GM20000 (cell line): Measurements from ENCODE around the gene HARS1.
"Not testable (repeated sequence)": the region's sequence is repeated elsewhere in the genome, so short reads cannot be mapped to it uniquely, and the experiment has no call there.

Experiments
- DNase-seq: peaks from one replicate; pipeline ENCODE4 v3.0.0; 2012; ENCODE audit warnings: low spot score
- TF ChIP-seq, protein P1 (sequence below): IDR thresholded peaks from 2 replicates; pipeline ENCODE4 v1.5.1; 2012; ENCODE audit warnings: mild to moderate bottlenecking, control low read depth; ENCODE audit errors: extremely low read depth, missing control alignments

Gene HARS1, protein sequence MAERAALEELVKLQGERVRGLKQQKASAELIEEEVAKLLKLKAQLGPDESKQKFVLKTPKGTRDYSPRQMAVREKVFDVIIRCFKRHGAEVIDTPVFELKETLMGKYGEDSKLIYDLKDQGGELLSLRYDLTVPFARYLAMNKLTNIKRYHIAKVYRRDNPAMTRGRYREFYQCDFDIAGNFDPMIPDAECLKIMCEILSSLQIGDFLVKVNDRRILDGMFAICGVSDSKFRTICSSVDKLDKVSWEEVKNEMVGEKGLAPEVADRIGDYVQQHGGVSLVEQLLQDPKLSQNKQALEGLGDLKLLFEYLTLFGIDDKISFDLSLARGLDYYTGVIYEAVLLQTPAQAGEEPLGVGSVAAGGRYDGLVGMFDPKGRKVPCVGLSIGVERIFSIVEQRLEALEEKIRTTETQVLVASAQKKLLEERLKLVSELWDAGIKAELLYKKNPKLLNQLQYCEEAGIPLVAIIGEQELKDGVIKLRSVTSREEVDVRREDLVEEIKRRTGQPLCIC

DNA sequence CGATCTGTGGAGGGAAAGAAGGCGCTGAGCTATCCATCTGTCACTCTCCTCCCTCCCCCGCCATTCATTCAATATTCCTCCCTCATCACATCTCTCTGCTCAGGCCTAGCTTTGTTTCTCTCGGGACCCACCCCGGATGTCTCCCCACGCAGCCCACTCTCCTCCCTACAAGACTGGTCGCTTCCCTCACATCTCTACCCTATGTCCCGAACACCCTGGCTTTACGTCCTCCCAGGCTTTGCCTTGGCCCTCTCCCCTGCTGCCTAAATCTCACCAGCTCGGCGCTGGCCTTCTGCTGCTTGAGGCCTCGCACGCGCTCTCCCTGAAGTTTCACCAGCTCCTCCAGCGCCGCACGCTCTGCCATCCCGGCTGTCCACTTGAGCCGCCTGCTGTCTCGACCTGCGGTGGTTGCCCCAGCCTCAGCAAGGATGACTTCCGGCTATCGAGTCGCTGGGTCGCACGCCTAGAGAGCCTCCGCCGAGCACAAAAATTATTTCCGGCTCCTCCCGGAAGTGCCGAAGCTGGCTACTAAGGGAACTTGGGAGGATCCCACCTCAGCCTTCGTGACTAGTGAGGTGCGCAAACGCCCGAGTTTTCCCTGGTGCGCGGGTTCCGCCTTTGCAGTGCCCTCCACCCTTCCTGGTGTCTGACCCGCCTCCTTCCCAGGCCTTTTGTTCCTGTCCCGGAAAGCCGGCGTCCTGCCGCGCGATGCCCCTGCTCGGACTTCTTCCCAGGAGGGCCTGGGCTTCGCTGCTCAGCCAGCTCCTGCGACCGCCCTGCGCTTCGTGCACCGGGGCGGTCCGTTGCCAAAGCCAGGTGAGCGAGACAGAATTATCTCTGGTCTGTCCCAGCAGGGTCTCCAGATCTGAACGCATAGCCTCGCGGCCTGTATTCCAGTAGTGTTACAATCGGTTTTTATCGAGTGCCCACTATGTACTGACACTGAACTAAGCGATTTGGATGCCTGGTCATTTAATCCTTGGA is at the start of gene HARS1, which contains the start of gene HARS2:
TSS of gene HARS1 (minus strand) at position 430 of the 984 bp plus-strand sequence. CDS start at position 364, 66 bp downstream.
TSS of gene HARS2 (plus strand) at position 515 of the 984 bp plus-strand sequence. CDS start at position 709, 194 bp downstream.
- TF ChIP-seq, protein P1, sequence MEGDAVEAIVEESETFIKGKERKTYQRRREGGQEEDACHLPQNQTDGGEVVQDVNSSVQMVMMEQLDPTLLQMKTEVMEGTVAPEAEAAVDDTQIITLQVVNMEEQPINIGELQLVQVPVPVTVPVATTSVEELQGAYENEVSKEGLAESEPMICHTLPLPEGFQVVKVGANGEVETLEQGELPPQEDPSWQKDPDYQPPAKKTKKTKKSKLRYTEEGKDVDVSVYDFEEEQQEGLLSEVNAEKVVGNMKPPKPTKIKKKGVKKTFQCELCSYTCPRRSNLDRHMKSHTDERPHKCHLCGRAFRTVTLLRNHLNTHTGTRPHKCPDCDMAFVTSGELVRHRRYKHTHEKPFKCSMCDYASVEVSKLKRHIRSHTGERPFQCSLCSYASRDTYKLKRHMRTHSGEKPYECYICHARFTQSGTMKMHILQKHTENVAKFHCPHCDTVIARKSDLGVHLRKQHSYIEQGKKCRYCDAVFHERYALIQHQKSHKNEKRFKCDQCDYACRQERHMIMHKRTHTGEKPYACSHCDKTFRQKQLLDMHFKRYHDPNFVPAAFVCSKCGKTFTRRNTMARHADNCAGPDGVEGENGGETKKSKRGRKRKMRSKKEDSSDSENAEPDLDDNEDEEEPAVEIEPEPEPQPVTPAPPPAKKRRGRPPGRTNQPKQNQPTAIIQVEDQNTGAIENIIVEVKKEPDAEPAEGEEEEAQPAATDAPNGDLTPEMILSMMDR, result no peak
- DNase-seq, result peak; percentile 87

DNA sequence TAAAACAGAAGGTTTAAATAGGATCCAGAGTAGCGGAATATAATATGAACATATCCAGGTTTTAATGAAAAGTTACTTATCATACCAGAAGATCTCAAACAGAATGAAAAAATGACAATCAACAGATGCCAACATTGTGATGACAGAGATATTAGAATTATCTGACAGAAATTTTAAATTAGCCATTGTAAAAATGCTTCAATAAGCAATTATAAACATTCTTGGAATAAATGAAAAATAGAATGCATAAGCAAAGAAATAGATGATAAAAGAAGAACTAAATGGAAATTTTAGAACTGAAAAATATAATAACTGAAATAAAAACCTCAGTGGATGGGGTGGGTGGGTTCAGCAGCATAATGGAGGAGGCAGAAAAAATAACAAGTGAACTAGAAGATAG is 46.3 kb upstream of the HARS1 start:
- TF ChIP-seq, protein P1, result no peak
- no peak for DNase-seq

DNA sequence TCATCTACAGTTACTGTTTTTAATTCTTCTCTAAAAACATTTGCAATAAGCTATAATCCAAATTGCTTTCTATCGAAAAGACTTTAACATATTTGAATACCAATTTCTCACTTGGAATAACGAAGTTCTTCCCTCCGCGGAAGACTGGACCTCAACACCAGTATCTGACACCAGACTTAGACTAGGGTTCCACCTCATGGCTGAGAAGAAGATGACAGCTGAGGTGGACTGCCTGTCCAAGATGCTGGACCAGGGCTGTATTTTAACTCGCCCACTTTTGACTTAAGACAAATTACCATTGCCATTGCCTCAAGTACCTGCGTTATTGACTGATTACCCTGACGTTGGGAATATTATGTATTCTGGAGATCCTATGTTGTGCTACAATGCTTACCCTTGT is 43.2 kb upstream of the HARS1 start:
- DNase-seq, result no peak
- TF ChIP-seq, protein P1, result no peak

DNA sequence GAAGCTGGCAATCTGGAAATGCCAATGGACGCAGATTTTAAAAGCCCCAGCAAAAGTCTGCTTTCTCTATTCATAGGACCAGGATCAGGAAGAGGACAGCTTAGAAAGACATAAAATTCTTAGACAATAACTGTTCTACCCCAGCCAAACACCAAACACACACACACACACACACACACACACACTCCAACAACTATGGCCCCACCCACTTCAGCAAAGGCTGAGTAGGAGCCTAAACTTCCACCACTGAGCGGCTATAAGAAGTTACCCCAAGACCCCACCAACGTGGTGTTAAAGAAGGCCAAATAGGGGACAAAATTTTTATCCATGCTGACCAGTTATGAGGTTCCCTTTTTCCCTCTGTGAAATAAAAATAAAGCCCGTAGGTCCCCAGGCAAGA is 41.9 kb upstream of the HARS1 start:
- no peak for DNase-seq
- TF ChIP-seq, protein P1, result no peak

DNA sequence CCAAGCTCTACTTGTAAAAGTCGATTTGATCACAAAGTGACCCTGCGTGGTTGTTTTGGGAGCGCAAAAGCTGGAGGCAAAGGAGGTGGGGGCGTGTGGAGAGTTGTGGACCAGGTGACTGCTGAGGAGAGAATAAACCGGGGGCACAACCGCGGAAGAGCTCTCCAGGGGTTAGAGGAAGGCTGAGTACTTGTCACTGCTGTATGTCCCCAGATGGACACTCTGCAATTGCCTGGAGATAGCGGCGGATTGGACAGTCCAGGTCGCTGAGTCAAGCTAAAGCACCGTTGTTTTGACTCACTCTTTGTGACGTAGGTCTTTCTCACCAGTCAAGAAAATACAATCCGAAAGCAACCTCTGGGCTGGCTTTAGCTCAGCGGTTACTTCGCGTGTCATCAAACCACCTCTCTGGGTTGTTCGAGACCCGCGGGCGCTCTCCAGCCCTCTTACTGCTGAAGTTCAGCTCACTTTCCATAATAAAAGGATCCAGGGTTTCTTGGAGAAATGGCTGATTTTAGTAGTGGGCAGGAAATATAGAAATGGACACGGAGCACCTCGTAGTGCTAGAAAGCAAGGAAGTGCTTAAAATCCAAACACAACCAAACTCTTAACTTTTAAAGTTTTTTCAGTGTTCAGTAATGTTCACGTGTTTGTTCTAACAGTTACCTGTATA is 34.8 kb upstream of the HARS1 start:
- TF ChIP-seq, protein P1, result no peak
- DNase-seq, result peak; percentile 59

DNA sequence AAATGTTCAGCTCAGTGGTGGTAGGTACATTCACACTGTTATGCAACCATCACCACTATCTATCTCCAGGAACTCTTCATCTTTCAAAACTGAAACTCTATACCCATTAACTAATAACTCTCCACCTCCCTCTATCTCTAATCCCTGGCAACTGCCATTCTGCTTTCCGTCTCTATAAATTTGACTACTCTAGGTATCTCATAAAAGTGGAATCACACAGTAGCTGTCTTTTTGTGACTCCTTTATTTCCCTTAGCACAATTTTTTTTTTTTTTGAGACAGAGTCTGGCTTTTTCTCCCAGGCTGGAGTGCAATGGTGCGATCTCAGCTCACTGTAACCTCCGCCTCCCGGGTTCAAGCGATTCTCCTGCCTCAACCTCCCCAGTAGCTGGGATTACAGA is 30.2 kb upstream of the HARS1 start:
- DNase-seq, result not testable (repeated sequence)

DNA sequence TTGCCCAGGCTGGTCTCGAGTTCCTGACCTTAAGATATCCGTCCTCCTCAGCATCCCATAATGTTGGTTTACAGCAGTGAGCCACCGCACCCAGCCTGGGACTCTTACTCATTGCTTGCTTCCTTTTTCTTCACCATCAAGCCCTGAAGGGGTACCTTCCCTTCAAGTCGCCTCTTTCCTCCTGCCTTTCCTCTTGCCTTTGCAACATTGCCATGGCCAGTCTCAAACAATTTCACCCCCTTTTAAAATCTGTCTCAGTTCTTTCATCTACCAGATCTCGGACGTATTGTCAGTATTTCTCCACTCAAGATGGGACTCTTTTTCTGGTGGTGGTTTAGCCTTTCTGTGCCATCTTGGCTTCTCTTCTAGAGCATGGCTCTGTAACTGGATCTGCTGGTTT is 29.6 kb upstream of the HARS1 start:
- not testable (repeated sequence) for DNase-seq
